ENCODE data around the gene SPACDR.

Gene SPACDR

DNA sequence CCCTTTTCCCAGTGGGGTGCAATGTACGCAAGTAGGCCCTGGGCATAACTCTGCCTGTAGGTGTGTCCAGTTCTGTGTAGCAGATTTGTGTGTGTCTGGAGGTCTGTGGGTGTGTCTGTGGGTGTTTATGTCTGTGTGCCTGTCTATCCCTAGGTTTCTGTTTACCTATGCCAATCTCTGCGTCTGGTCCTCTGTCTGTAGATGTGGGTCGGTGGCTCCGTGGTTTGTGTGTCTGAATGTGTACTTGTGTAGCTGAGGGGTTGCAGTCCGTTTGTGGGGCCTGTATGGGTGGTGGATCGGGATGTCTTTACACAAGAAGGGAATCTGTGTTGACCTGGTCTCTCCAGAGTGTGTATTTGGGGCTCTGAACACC, 20.6 kb upstream of the SPACDR start:
- DNase-seq: no peak

DNA sequence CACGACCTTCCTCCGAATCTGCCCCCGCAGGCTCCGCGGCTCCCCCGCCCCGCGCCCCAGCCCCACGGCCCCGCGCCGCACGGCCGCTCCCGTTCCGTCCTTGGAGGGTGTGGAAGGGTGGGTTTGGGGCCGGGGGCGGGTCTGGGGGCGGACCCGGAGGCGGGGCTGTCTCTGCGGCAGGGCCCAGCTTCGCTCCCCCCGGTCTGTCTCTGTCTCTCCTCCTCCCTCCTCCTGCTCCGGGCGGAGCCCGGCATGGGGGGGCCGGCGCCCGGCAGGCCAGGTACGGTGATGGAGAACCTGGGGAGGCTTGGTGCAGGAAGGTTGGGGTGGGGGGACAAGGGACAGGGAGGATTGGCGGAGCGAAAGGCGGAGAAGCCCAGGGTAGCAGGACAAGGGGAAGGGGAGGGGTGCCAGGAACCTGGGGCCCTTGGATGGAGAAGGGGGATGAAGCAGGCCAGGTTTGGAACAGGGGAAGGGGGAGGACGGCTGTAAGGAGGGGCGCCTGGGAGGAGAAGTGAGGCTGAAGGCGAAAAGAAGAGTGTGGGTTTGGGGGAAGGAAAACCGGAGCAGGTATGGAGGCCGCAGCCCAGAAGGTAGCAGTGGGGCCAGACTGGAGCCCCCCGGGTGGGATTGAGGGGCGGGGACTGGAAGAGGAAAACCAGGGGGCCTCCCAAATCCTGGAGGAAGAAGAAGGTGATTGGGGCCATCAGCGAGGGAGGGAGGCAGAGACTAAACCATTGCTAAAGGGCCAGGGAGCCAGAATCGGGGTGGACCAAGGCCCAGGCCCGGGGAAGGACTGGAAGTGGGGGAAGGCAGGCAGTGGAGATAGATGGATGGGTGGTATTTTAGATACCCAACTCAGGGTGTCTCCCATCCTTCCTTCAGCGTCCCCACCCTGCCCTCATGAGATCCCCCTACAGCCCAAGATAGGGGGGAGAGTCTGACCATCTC, 19.9 kb upstream of the SPACDR start, which contains the start of gene NYAP1:
NYAP1 (plus strand) TSS at position 206 of the 951 bp plus-strand sequence. CDS start 1,385 bp downstream, outside the sequence.
- DNase-seq: peak; percentile 15

DNA sequence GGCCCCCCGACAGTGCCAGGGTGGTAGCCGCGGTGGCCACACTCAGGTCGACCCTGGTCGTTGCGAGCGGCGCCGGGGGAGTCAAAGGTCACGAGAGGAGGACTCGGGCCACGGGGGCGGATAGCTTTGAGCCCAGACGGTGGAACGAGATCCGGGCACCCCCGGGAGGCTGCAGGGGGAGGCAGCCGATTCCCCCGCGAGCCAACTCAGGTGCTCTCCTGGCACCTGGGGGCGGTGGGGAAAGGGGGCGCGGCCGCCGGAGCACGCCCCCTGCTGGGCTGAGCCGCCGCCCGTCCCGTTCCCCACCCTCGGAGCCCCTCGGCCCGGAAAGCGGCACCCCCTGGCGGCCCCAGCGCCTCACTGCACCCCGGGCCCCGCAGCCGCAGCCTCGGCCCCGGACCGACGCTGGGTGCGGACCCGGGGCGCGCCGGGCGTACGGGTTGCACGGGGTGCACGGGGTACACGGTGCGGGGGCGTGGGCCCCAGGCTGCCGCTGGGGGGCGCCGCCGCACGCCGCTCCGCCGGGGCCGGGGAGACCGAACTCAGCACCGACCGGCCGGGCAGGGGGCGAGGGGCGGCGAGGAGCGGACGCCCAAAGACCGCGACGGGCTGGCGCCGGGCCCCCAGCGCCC, 19.1 kb upstream of the SPACDR start:
- DNase-seq: peak; percentile 2

DNA sequence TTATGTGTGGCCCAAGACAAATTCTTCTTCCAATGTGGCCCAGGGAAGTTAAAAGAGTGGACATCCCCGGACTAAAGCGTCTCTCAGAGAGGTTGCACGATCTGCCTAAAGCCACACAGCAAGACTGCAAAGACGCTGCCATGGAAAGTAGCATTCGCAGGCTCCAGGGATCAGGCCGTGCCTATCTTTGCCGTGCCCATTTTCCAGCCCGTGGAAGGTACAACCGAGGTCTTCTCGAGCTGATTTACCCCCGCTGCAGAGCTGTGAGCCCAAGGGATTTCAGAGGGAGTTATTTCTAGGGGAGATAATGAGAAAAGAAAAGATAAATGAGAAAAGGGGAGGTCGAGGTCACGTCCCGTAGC, 18.6 kb upstream of the SPACDR start:
- no peak for DNase-seq

DNA sequence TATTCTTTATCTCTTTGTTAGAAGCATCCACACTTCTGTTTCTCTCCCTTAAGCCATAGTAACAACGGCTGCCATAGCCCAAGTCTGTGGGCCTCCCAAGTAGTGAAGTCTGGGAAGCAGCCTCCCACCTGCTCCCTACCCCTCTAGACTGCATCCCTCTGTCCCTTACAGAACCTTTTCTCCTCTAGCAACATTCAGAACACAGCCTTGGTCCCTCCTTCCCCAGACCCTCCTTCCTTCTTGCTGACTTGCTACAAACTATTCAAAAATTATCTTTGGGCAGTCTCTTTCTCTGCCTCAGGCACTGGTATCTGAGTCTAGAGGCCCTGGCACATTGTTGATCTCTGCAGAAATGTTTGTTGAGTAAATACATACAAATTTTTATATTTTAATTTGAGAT, 17.4 kb upstream of the SPACDR start:
- DNase-seq: no peak

DNA sequence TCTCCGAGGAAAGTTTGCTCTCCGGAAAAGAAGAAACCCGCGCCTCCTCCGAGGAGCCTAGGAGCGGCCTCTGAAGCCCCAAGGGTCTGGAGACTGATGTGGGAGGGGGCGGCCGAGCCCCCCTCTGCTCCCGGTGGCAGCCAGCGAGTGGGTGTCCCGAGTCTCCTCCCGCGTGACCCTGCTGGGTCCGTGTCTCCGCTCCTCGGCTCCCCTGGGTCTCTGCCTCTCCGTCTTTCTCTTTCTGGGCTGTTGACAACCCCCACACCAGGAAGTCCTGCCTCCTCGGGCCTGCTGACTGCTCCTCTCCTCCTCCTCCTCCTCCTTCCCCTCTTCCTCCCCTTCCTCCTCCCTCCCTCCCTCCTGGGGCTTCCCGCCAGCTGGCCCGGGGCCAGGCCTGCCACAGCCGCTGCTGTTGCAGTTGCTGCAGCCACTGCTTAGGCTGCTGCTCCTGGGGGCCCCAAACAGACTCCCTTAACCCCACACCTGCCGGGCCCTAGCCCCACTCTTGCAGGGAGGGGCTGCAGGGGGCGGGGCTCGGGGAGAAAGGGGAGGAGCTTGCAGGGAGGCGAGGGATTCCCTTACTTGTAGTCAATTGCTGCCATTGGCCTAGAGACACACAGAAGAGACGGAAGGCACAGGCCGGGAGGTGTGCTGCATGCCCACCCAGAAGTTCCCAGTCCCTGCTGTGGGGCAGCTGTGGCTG, 15.0 kb upstream of the SPACDR start, which contains the start of gene TSC22D4:
TSC22D4 (minus strand) TSS at position 257 of the 703 bp plus-strand sequence. CDS start 1,176 bp downstream, outside the sequence.
- DNase-seq: peak; percentile 56

DNA sequence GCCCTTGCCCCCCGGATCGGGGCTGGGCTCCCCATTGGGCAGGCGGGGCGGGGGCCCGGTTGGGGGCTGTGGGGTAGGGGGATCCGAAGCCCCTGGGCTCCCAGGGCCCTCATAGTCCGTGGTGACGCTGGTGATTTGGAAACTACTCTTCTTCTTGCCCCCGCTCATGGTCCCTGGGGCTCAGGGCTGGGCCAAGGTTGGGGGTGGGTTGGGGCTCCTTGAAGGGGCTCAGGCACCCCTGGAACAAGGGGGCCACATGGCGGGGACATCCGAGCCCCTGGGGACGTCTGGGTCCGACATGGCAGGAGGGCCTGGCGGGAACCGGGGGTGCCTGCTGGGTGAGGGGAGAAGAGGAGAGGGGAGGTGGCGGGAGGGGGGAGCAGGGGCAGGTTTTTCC, 13.8 kb upstream of the SPACDR start:
- DNase-seq: no peak

DNA sequence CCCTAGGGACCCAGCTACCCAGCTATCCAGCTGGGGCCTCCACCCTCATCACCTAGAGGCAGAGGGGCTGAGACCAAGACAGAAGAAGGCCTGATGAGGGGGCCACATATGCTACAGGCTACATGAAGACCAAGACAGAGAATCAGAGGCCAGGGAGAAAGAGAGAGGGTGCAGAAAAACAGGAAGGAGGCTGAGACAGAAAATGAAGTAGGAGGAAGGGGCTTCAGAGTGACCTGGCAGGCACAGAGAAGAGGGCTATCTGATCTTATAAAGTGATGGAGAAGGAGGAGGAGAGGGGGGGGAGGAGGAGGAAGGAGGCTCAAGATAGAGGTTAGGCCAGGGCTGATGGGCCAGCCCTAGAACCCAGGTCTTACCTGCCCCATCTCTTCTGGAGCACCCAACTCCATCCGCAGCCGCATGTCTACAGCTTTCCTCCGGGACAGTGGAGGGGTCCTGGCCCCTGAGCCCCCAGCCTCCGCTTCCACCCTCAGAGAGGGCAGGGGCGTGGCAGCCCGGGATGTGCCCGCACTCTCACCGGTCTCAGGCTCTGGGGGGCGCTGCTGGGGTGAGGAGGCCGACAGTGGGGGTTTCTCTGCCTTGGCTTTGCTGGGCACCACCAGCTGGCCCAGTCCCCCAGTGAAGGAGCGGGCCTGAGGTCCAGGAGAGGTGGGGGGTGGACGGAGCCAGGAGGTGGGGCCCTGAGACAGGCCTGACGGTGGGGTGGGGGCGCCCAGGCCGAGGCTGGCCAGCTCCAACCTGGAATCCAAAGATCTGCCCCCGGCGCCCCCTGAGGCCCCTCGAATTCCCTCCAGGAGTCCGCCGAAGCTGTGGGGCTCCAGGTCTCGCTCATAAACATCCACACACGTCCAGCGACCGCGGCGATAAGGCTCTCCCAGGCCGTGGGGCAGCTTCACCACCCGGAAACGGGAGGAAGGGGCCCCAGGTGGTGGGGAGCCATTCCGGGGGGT, 13.1 kb upstream of the SPACDR start:
- no peak for DNase-seq

DNA sequence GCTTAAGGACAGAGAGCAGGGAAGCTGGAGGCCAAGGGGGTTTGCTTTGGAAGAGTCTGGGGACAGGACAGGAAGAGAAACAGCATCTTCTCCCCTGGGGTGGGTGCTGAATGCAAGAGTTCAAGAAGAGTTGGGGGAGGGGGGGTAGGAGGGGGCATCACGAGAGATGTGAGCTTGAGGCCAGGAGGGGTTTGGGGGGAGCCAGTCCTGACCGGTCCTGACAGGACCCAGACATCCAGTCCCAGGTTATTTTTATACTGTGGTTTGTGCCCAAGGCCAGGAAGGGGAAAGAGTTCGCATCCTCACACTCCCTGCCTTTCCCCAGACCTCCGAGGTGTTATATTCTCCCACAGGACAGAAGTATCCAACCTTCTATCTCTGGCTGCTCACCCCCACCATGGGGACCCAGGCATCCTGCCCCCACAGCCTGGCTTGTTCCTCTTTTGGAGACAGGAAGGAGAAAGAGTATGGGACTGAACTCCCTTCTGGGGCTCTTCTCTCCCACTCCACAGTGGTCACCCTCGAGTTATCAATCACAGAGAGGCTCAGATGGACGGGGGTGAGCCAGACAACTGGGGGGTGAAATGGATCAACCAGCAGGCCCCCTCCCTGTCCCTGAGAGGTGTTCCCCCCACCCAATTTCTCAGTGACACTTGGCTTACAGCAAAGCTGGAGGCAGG, 12.2 kb upstream of the SPACDR start:
- no peak for DNase-seq

DNA sequence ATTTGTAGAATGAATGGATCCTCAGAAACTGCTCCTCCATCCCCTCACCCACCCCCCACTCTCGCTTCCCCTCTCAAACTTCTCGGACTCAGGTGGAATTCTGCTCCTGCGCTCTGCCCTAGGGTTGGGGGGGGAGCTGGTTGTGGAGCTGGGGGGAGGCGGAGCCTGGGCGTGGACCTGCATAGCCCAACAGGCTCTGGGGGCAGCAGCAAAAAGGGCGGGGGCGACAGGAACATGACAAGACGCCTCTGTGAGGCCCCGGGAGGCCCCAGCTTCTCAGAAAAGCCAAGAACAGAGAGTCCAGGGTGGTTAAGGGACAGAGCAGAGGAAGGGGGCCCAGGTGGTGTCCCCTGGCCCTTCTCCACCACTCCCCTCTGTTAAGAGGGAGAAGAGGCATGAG, 11.5 kb upstream of the SPACDR start:
- no peak for DNase-seq

DNA sequence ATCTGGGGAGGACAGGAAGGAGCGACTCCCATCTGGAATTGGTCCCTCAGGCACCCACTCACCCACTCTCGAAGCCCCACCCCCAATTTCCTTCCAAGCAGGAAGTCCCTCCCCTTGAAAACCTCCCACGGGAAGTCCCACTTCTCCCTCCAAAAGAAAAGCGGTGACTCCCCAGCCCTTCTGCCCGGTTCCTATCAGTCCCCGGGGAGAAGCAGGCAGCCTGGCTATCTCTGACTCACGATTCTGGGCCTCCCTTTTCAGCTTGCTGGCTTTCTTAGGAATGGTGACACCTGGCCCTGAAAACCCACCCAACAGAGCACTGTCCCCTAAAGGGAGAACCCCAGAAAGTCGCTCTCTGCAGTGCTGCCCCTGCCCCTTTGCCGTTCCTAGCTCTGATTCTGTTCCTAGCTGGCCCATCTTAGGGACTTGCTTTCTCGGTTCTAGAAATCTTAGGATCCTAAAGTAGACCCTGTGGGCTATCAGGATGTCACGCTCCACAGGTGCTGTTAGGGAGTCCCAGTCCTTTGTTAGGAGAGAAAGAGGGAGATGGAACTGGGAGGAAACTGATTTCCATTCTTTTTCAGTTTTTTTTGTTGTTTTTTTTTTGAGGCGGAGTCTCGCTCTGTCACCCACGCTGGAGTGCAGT, 8.9 kb upstream of the SPACDR start:
- DNase-seq: no peak

DNA sequence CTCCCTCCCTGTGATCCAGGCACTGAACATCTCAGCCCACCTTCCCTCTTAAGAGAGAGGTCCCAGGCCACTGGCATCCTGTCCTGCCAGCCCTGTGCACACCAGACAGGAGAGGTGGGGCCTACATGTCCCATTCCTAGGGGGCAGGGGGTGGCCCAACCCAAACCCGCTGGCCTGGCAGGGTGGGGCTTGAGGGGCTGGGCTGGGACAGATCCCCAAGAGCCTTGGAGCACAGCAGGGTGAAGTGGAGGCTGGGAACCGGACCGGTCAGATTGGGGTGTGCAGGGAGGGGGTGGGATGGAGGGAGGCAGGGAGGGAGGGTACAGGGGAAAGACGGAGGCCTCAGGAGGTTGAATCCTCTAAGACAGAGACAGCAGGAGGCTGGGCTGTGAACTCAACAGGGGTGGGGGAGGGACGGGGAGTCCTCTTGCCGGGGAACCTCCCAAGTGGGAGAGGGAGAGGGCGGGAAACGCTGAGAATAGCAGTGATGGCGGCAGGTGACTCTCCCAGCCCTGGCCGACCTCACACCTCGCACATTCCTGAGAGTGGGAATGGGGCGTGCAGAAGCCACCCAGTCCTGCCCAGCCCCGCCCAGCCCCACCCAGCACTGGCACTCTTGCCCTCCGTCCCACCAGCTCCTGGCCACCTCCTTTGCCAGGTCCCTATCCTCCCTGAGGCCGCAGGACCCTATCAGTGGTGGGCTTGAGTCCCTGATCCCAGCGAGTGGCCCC, 8.2 kb upstream of the SPACDR start:
- no peak for DNase-seq

DNA sequence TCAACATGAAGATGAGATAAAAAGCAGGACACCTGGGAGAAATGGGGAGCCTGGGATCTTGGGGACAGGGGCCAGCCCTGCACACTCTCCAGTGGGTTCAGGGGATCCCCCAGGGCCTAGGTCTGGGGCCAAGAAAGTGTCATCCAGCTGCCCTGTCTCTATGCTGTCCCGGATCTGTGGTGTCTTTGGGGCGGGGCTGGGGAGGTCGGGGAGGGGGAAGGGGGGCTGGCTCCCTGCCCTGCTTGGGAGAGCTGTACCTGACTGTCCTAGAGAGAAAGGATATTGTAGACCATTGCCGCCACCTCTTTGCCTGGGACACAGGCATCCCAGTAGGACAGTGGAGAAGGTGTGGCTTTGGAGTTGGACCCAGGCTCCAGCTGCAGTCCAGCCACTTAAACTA, 7.0 kb upstream of the SPACDR start:
- no peak for DNase-seq

DNA sequence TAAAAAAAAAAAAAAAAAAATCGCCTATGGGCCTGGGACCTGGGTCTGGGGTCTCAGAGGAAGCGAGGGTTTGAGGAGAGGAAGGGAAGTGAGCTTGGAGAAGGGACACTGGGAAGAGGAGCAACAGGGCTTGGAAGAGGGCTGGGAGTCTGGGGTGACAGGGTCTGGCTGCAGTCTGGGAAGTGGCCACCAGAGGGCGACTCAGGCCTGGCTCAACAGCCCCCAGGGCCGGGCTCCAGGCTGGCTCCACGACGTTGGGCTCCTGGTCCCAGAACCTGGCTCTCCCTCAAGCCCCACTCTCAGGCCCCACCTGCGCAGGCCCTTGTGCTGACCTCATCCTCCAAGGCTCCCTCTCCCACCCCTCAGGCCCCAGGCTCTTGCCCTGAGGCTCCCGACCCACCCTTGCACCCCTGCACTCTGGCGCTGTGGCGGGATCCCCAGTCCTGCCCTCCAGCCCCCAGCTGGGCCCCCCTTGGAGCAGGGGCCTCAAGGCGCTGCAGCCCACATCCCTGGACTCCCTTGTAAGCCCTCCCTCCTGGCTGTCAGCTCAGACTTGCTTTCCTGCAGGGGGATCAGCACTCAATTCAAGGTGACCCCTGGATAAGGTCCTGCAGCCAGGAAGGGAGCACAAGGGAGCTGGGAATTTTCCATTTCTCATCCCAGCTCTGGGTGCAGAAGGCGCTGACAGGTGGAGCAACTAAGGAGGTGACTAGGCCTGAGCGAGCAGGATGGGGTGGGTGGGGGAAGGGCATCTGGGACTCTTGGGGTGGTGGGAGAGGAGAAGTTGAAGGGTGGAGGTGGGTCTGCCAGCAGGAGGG, 5.4 kb upstream of the SPACDR start:
- no peak for DNase-seq

DNA sequence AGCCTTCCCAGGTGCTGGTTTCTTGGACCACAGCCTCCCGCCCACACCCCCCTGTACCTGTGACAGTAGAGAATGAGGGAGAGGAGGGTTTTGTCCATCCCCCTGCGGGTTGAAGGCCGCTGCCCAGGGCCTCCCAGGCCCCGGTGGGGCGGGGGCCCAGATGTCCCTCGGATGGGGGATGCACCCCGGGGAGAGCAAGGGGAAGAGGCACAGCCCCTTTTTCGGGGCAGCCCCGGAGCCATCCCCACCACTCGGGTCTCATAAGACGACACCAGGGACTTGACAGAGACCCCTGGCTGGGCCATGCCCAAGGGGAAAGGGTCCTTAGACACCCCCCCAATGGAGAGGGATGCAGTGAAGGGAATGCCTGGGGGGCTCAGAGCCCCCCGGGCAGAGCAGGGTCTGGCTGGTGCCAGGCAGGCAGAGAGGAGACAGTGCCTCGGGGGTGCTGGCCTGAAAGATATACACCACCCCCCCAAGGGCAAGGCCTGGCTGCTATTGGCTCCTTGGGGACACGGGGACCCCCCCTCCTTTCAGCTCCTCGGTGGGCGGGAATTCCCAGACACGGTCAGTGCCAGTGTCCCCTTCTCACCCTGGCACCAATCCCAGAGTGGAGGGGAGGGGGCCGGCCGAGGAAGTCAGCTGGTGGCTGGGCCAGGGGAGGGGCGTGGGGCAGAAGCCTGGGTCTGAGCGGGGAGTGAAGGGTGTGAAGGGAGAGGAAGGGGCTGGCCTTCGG, 3.7 kb upstream of the SPACDR start:
- DNase-seq: no peak

DNA sequence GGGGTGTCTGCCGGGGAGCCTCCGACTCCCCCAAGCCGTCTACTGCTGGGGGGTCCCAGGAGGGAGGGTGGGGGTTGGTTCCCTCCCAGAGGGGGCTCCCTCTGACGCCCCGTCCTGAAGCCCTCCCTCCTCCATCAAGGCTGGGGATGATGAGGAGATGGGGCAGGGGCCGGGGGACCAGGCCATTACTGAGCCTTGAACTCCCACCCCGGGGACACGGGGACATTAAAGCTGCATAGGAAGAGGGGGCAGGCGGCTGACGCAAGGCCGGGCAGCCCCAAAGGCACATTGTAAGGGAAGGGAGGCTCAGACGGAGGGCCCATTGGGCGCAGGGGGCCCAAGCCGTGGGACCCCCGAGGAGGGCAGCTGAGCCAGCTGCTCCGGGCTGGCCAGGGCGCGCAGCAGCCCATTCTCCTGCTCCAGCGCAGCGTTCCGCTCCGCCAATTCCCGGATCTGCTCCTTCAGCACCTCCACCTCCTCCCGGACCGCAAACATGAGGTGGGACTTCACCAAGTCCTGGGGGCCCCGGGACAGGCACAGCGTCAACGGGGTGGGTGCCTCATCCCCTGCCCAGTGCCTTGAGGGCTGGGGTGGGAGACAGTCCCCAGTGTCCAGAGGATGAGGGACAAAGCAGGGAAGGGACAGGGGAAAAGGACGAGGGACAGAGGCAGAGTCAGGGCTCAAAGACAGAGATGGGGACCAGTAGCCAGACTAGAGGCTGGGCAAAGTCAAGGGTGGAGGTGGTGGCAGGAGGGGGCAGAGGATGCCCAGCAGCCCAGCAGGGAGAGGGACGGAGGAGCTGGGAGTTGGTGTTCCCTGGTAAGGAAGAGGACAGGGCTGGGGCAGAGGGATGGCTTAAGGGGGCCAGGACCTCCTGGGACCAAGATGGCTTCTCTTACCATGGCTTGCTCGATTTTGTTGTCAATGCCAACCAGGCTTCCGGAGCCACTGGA, 2.9 kb upstream of the SPACDR start:
- no peak for DNase-seq

DNA sequence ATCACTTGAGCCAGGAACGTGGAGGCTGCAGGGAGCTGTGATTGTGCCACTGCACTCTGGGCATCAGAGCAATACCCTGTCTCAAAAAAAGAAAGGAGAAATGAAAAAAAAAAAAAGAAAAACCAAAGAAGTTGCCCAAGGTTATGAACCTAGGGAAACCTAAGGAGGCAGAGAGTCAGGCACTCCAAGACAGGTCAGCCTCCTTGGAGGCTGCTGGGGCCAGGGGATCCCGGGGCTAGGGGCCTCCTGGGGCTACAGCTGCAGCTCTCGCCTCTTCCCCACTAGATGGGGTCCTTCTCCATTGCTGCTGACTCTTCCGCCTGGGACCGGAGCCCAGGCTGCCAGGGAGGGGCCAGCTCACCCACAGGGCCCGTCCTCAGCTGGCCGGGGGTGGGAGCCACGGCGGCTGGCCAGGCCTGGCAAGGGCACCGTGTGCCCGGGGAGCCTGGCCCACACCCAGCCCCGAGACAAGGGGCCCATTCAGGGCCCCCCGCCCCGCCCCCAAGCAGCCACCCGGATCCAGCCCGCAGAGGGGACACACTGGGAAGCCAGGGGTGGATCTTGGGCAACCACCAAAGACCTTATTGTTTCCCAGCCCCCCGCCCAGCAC, 1.7 kb upstream of the SPACDR start:
- no peak for DNase-seq

Measured in NCI-H1048 (cell line).